Mesothelial cell of epicardium (in vitro differentiated cells): ENCODE data around the gene CTNNA3. TPM values are rescaled to one million over a fixed set of nuclear protein-coding genes. Genes with fewer than 3 reads are reported as not detected.

Source experiments
- DNase-seq, 2 experiments: peaks; one replicate each; pipeline ENCODE4 v3.0.0; 2021; ENCODE audit warnings: low spot score in 2 of 2; ENCODE audit not compliant: unreplicated experiment in 2 of 2
- H3K27ac Mint-ChIP-seq: 2 replicates; pipeline ENCODE4 v1.8.0; 2021; ENCODE audit warnings: mixed read lengths
- H3K27me3 Mint-ChIP-seq: 2 replicates; pipeline ENCODE4 v1.8.0; 2021; ENCODE audit warnings: low read depth, mixed read lengths
- H3K36me3 Mint-ChIP-seq: 2 replicates; pipeline ENCODE4 v1.8.0; 2021; ENCODE audit warnings: mixed read lengths
- H3K4me1 Mint-ChIP-seq: 2 replicates; pipeline ENCODE4 v1.8.0; 2021; ENCODE audit warnings: mixed read lengths
- H3K4me3 Mint-ChIP-seq: 2 replicates; pipeline ENCODE4 v1.8.0; 2021; ENCODE audit warnings: mild to moderate bottlenecking, moderate library complexity, mixed read lengths
- H3K9me3 Mint-ChIP-seq: 2 replicates; pipeline ENCODE4 v1.8.0; 2021; ENCODE audit warnings: mixed read lengths
- CTCF ChIP-seq: fragments of 200-600 bp; sonication (generic); IDR thresholded peaks from one replicate; pipeline ENCODE4 v1.5.0; 2021; ENCODE audit warnings: antibody characterized with exemption; ENCODE audit not compliant: unreplicated experiment
- total RNA-seq: library from RNA; stranded (reverse); gene quantifications from 3 replicates; pipeline ENCODE4 v1.2.1, GENCODE V29; 2021

Gene CTNNA3
- total RNA-seq, 1 donor from 2014 or later, result 14.2 TPM

GRCh38 chr10:66835400-66835799, 860.6 kb downstream of the CTNNA3 start:
- Mint-ChIP-seq H3K27me3 (peaks cover 4% of the 10 kb centered on the region), H3K27ac (no peak overlapping the region), H3K4me1 (peaks cover 32% of the 10 kb centered on the region), H3K9me3 (no peaks in the 10 kb centered on the region), H3K36me3 (no peaks in the 10 kb centered on the region), H3K4me3 (no peak overlapping the region)
- no peak for TF ChIP-seq CTCF
- DNase-seq, result no peak

- no peak overlapping the region for H3K27ac Mint-ChIP-seq
- TF ChIP-seq CTCF, result no peak
These were observed 861.2 kb downstream of the CTNNA3 start for GRCh38 chr10:66834802-66835201.

GRCh38 chr10:66833861-66834260, 862.1 kb downstream of the CTNNA3 start:
- Mint-ChIP-seq H3K36me3 (no peaks in the 10 kb centered on the region), H3K4me3 (no peak overlapping the region), H3K4me1 (peaks cover 27% of the 10 kb centered on the region), H3K27ac (no peak overlapping the region), H3K9me3 (no peaks in the 10 kb centered on the region), H3K27me3 (no peaks in the 10 kb centered on the region)
- DNase-seq, result no peak
- no peak for TF ChIP-seq CTCF

More at GRCh38 chr10:66834802-66835201, 861.2 kb downstream of the CTNNA3 start:
- no peaks in the 10 kb centered on the region for H3K36me3 Mint-ChIP-seq
- no peak overlapping the region for H3K4me3 Mint-ChIP-seq
- H3K9me3 Mint-ChIP-seq, result no peaks in the 10 kb centered on the region
- no peak for DNase-seq
- peaks cover 32% of the 10 kb centered on the region for H3K4me1 Mint-ChIP-seq
- peaks cover 2% of the 10 kb centered on the region for H3K27me3 Mint-ChIP-seq

GRCh38 chr10:66832781-66833422, 863.1 kb downstream of the CTNNA3 start:
- Mint-ChIP-seq H3K4me3 (no peak overlapping the region), H3K4me1 (peaks cover 20% of the 10 kb centered on the region), H3K36me3 (no peaks in the 10 kb centered on the region), H3K27me3 (no peaks in the 10 kb centered on the region), H3K27ac (no peak overlapping the region), H3K9me3 (no peaks in the 10 kb centered on the region)
- DNase-seq, result no peak
- TF ChIP-seq CTCF, result no peak

GRCh38 chr10:66828957-66829356, 867.0 kb downstream of the CTNNA3 start:
- Mint-ChIP-seq H3K4me1 (no peaks in the 10 kb centered on the region), H3K4me3 (no peak overlapping the region)

More at GRCh38 chr10:66828957-66829356, 867.0 kb downstream of the CTNNA3 start:
- Mint-ChIP-seq H3K27ac (no peak overlapping the region), H3K36me3 (no peaks in the 10 kb centered on the region), H3K27me3 (peaks cover 3% of the 10 kb centered on the region), H3K9me3 (no peaks in the 10 kb centered on the region)
- no peak for DNase-seq
- no peak for TF ChIP-seq CTCF
